ENCODE data around the gene ANKMY2. TPM values are rescaled to one million over a fixed set of nuclear protein-coding genes. Genes with fewer than 3 reads are reported as not detected.

Gene ANKMY2
- total RNA-seq, 2 donors from 2014 or later: 37.7 to 73.4 TPM

- H3K27ac ChIP-seq (ENCODE audit: low read depth, low read length): no peak overlapping the region
- Mint-ChIP-seq H3K9me3 (no peaks in the 10 kb centered on the region), H3K4me3 (no peak overlapping the region), H3K27ac (no peak overlapping the region), H3K36me3 (ENCODE audit: low read depth) (peaks cover 59% of the 10 kb centered on the region), H3K27me3 (ENCODE audit: insufficient read depth) (no peaks in the 10 kb centered on the region), H3K4me1 (no peaks in the 10 kb centered on the region)
- H3K36me3 ChIP-seq (ENCODE audit: control insufficient read depth, insufficient read depth, low read length): peaks cover 55% of the 10 kb centered on the region
- no peak overlapping the region for H3K9ac ChIP-seq (ENCODE audit: extremely low read depth, low read length, poor library complexity, severe bottlenecking)
- no peak overlapping the region for H3K4me3 ChIP-seq (ENCODE audit: low read length)
- no peaks in the 10 kb centered on the region for H3K4me1 ChIP-seq (ENCODE audit: control insufficient read depth, insufficient read depth, low read length)
- no peak for DNase-seq
- no peak for TF ChIP-seq CTCF (conservative IDR thresholded peaks at IDR 0.05)
- H3K27me3 ChIP-seq (ENCODE audit: control insufficient read depth, insufficient read depth, low read length, poor library complexity, severe bottlenecking): no peaks in the 10 kb centered on the region
- 94 to 96% methylated on average over 5 of the region's 5 CpGs for WGBS, 2 experiments (ENCODE audit: insufficient coverage in 1 of 2, insufficient read length in 1 of 2)
- H3K9me3 ChIP-seq (ENCODE audit: control insufficient read depth, low read length): peaks cover 4% of the 10 kb centered on the region
Measured at GRCh38 chr7:16668978-16669377, 23.4 kb upstream of the ANKMY2 start.

DNA sequence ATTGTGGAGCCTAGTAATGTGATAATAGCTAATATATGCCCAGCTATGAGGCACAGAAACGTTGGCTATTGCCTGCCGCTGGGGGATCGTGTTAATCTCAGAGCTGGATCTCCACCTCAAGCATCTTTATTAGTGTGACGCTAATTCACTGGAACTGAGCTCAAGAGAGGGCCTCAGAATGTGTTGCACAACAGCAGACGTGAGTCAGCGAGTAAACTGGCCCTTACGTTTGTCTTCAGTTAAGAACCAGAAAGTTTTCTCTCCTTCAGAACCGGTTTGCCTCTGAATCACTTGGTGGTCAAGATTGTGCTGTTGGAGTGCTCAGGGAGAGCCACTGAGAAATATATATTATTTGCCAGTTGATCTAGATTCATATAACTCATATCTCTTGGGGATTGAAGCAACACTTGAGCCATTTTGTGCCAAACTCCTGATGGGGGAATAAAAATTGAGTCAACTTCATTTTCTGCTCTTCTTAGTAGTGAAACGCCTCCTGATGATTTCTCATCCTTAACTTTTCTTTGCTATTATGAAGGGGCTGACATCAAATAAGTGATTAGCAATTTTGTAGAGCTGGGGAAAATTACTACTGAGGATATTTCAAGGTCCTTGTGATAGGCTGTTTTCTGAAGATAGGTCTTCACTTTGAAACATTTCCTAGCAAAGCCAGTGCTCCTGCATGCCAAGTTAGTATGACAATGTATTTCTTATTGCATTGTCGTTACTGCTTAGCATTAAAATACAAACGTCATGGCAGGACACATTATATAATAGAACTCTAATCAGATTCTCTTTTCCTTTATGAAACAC is 22.7 kb upstream of the ANKMY2 start:
- H3K36me3 Mint-ChIP-seq (ENCODE audit: low read depth): peaks cover 59% of the 10 kb centered on the region
- H3K27ac Mint-ChIP-seq: peak overlapping the region; percentile 82
- H3K4me3 Mint-ChIP-seq: no peak overlapping the region
- H3K4me1 Mint-ChIP-seq: no peaks in the 10 kb centered on the region
- DNase-seq: no peak
- H3K9ac ChIP-seq (ENCODE audit: extremely low read depth, low read length, poor library complexity, severe bottlenecking): no peak overlapping the region
- no peaks in the 10 kb centered on the region for H3K27me3 Mint-ChIP-seq (ENCODE audit: insufficient read depth)
- no peaks in the 10 kb centered on the region for H3K4me1 ChIP-seq (ENCODE audit: control insufficient read depth, insufficient read depth, low read length)
- 89 to 92% methylated on average over 8 to 11 of the region's 11 CpGs for WGBS, 2 experiments (ENCODE audit: insufficient coverage in 1 of 2, insufficient read length in 1 of 2)
- H3K36me3 ChIP-seq (ENCODE audit: control insufficient read depth, insufficient read depth, low read length): peaks cover 55% of the 10 kb centered on the region
- no peaks in the 10 kb centered on the region for H3K27me3 ChIP-seq (ENCODE audit: control insufficient read depth, insufficient read depth, low read length, poor library complexity, severe bottlenecking)
- H3K4me3 ChIP-seq (ENCODE audit: low read length): no peak overlapping the region
- H3K9me3 ChIP-seq (ENCODE audit: control insufficient read depth, low read length): peaks cover 4% of the 10 kb centered on the region
- TF ChIP-seq CTCF (conservative IDR thresholded peaks at IDR 0.05): no peak
- H3K27ac ChIP-seq (ENCODE audit: low read depth, low read length): no peak overlapping the region
- H3K9me3 Mint-ChIP-seq: no peaks in the 10 kb centered on the region

DNA sequence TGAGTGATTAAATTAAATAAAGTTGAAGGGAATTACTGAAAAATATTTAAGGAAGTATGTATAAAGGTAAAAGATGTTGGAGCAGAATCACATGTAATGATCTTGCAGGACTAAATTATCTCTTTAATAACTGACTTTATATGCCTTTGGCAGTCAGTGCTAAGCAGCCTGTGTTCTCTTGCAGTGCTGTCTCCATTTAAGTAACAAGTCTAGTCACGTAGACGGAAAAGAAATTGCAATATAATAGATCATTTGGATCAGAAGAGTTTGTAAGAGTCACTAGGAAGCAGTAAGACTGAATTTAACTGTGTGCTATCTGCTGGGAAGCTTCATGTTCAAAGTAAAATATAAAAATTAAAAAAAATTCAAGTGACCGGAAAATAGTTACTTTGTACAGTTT is 21.8 kb upstream of the ANKMY2 start:
- Mint-ChIP-seq H3K4me1 (peaks cover 2% of the 10 kb centered on the region), H3K27ac (no peak overlapping the region), H3K36me3 (ENCODE audit: low read depth) (peaks cover 52% of the 10 kb centered on the region), H3K4me3 (no peak overlapping the region), H3K9me3 (no peaks in the 10 kb centered on the region), H3K27me3 (ENCODE audit: insufficient read depth) (no peaks in the 10 kb centered on the region)
- Histone ChIP-seq H3K4me1 (ENCODE audit: control insufficient read depth, insufficient read depth, low read length) (no peaks in the 10 kb centered on the region), H3K36me3 (ENCODE audit: control insufficient read depth, insufficient read depth, low read length) (peaks cover 51% of the 10 kb centered on the region), H3K27me3 (ENCODE audit: control insufficient read depth, insufficient read depth, low read length, poor library complexity, severe bottlenecking) (no peaks in the 10 kb centered on the region), H3K4me3 (ENCODE audit: low read length) (no peak overlapping the region), H3K27ac (ENCODE audit: low read depth, low read length) (no peak overlapping the region), H3K9me3 (ENCODE audit: control insufficient read depth, low read length) (peaks cover 4% of the 10 kb centered on the region), H3K9ac (ENCODE audit: extremely low read depth, low read length, poor library complexity, severe bottlenecking) (no peak overlapping the region)
- 89 to 100% methylated on average over 2 to 3 of the region's 3 CpGs for WGBS, 2 experiments (ENCODE audit: insufficient coverage in 1 of 2, insufficient read length in 1 of 2)
- no peak for TF ChIP-seq CTCF (conservative IDR thresholded peaks at IDR 0.05)
- DNase-seq: no peak

All from endodermal cell (in vitro differentiated cells).